Measurements from ENCODE around the gene TRPC6. TPM values are rescaled to one million over a fixed set of nuclear protein-coding genes. Genes with fewer than 3 reads are reported as not detected.

TRPC6 gene
- total and polyA plus RNA-seq, 5 donors: 0.18 to 0.36 (median 0.20) TPM

DNA sequence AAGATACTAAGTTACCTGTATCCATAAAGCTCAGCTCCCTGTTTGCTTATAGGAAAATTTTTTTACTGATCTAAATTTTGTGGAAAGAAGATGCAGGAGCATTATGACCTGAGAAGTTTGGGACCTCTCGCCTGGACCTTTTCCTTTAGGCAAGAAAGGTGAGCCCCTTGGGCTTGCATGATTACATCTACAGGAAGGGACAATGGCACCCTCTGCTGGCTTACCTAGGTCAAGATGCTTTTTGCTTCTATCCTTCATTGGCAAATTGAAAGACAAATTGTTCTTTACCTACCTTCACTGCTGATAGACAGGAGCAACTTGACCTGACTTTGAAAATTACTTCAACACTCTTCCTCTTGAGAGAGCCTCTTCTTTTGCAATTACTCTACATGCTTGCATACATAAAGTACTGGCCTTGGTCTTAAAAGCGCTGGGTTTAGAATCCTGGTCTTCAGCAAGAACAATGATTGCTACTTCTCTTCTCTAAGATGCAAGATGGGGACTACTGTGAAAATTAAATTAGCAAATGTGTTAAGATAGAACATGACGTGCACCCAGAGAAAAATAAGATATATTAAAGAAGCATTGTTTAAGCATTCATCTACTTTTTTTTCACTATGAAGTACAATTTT, 147.2 kb downstream of the TRPC6 start:
- intact Hi-C loops (cut with DNase I): loop anchor here in 3 of 4 donors (5.0 to 10.0 kb wide), 2 partner anchors 452 to 454 kb away; no protein-coding TSS in a partner anchor

DNA sequence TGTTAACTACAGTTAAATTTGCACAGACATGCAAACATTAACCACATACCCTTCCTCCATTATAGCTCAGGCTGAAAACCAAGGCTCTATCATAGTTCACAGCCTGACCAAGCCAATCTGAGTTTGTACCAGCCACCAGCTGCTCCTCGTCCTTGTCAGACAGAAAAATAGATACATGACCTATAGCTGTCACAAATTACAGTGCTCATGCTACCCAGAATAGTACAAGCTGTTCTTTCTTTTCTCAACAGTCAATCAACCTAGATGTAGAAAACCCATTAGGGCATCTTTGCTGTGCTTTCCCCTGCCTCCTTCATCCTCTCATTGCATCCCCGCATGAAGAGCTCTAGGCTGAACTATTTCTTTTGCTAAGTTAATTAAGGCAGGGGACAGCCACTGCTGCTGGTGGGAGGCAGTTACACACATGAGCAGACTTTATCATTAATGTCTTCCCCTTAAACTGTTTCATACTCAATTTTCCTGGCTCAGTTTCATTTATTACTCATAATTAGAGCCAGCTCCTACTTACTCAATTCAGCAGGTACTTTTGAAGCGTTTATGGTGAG, 148.3 kb downstream of the TRPC6 start:
- Histone ChIP-seq H3K4me1 (ENCODE audit: control insufficient read depth, insufficient read depth, low read length) (no peaks in the 10 kb centered on the region), H3K27me3 (ENCODE audit: control insufficient read depth, insufficient read depth) (no peaks in the 10 kb centered on the region), H3K27ac (ENCODE audit: low read length) (no peak overlapping the region), H3K4me3 (ENCODE audit: low read length) (no peak overlapping the region), H3K9me3 (ENCODE audit: control insufficient read depth, low read length) (no peaks in the 10 kb centered on the region)
- intact Hi-C loops (cut with DNase I): loop anchor here in 3 of 4 donors (5.0 to 10.0 kb wide), 2 partner anchors 451 to 453 kb away; no protein-coding TSS in a partner anchor
- no peak for DNase-seq
- 60% methylated on average over 3 of the region's 3 CpGs for WGBS
- no peak for ATAC-seq

More for the DNA sequence above, 147.2 kb downstream of the TRPC6 start:
- peaks cover 2% of the 10 kb centered on the region for H3K4me1 ChIP-seq (ENCODE audit: control insufficient read depth, insufficient read depth, low read length)
- DNase-seq (peak in 2 of 3 donors; percentile 20 to 30), ATAC-seq (no peak)
- H3K9me3 ChIP-seq (ENCODE audit: control insufficient read depth, low read length): no peaks in the 10 kb centered on the region
- H3K4me3 ChIP-seq (ENCODE audit: low read length): no peak overlapping the region
- 68% methylated on average over 3 of the region's 3 CpGs for WGBS
- no peaks in the 10 kb centered on the region for H3K27me3 ChIP-seq (ENCODE audit: control insufficient read depth, insufficient read depth)
- no peak overlapping the region for H3K27ac ChIP-seq (ENCODE audit: low read length)

DNA sequence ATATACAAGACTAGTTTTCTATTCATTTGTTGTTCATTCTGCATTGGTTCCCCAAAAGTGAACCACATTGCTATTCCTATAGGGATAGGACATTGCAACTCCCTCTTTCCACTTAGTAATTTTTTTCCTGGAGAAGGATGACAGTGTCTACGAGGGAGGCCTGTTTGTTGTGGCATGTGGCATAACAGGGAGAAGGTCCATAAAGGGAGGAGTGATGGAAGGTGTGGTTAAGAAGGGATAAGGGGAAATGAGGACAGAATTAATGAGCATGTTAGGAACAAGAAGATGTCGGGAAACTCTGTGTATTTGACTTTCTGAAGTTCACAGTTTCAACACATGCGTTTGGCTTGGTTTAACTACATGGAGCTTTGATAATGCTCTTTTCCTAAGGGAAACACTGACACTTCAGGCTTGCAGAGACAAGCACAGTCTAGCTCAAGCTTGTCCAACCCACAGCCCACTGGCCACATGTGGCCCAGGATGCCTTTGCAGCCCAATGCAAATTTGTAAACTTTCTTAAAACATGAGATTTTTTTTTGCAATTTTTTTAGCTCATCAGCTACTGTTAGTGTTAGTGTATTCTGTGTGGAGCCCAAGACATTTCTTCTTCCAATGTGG, 149.7 kb downstream of the TRPC6 start:
- 51% methylated on average over 3 of the region's 3 CpGs for WGBS
- DNase-seq: no peak
- H3K9me3 ChIP-seq (ENCODE audit: control insufficient read depth, low read length): no peaks in the 10 kb centered on the region
- H3K27me3 ChIP-seq (ENCODE audit: control insufficient read depth, insufficient read depth): no peaks in the 10 kb centered on the region
- peak in 1 of 2 donors; percentile 40 for ATAC-seq
- intact Hi-C loops (cut with DNase I): loop anchor here in 1 of 4 donors (10.0 kb wide), 1 partner anchor 449 kb away; no protein-coding TSS in a partner anchor
- H3K27ac ChIP-seq (ENCODE audit: low read length): no peak overlapping the region
- H3K4me3 ChIP-seq (ENCODE audit: low read length): no peak overlapping the region
- H3K4me1 ChIP-seq (ENCODE audit: control insufficient read depth, insufficient read depth, low read length): no peaks in the 10 kb centered on the region

DNA sequence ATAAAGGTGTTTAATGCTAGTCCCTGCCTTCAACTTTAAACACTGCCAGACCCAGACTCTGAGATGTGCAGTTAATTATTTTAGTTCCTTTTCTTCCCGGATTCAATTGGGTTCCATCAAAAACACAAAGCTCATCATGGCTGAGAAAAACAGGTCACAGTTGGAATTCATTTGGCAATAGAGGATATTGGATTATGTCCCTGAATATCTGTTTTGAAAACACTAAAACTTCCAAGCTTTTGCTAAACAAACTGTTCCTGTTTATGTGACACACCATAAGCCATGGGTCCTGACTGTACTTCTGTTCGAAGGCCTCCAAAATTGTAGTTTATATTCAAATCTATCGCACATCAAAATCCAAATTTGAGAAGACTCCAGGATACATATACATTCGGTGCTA, 150.7 kb downstream of the TRPC6 start:
- DNase-seq (no peak), ATAC-seq (no peak)
- WGBS: 68% methylated on average over 4 of the region's 4 CpGs
- Histone ChIP-seq H3K27me3 (ENCODE audit: control insufficient read depth, insufficient read depth) (no peaks in the 10 kb centered on the region), H3K27ac (ENCODE audit: low read length) (no peak overlapping the region), H3K4me3 (ENCODE audit: low read length) (no peak overlapping the region), H3K4me1 (ENCODE audit: control insufficient read depth, insufficient read depth, low read length) (no peaks in the 10 kb centered on the region), H3K9me3 (ENCODE audit: control insufficient read depth, low read length) (no peaks in the 10 kb centered on the region)
- intact Hi-C loops (cut with DNase I): loop anchor here in 1 of 4 donors (10.0 kb wide), 1 partner anchor 448 kb away; no protein-coding TSS in a partner anchor

DNA sequence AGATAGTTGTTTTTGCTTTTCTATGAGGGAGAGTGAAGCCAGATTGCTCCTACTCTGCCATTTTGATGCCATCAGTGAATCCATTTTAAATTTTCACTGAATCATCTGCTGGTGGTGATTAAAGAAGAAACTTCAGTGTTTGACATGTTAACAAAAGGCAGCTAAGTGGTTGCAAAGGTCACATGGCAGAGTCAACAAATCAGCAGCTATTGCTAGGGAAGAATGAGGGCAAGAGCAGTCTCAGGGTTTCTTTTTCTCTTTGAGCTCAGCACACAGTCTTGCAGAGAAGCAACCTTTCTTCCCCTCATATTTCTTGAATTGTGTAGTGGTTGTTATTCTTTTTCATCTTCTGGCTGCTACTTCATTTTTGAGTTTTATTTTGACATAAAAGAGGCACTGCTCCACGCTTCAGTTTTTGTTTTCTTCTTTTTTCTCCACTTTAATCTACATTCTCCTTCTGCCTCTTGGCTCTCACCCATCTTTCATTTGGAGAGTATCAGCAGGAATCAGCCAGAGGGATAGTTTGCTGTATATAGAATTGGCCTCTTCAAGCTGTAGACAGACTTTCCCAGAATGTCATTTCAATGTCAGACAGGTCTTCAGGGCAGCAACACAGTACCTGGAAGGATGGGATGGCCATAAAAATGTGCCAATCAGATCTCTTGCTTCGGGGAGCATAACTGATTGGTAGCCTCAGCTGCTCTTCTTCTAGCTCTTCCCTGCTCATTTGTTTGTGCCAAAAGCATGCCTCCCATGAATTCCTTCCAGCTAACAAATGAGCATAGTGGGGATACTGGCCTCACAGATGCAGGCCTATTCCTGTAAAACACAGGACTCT, 153.9 kb downstream of the TRPC6 start:
- intact Hi-C loops (cut with DNase I): loop anchor here in 1 of 4 donors (10.0 kb wide), 1 partner anchor 445 kb away; no protein-coding TSS in a partner anchor
- WGBS: 48% methylated on average over 2 of the region's 2 CpGs
- no peak for ATAC-seq
- Histone ChIP-seq H3K9me3 (ENCODE audit: control insufficient read depth, low read length) (no peaks in the 10 kb centered on the region), H3K4me1 (ENCODE audit: control insufficient read depth, insufficient read depth, low read length) (no peaks in the 10 kb centered on the region), H3K27me3 (ENCODE audit: control insufficient read depth, insufficient read depth) (no peaks in the 10 kb centered on the region), H3K4me3 (ENCODE audit: low read length) (no peak overlapping the region), H3K27ac (ENCODE audit: low read length) (no peak overlapping the region)
- DNase-seq: no peak

DNA sequence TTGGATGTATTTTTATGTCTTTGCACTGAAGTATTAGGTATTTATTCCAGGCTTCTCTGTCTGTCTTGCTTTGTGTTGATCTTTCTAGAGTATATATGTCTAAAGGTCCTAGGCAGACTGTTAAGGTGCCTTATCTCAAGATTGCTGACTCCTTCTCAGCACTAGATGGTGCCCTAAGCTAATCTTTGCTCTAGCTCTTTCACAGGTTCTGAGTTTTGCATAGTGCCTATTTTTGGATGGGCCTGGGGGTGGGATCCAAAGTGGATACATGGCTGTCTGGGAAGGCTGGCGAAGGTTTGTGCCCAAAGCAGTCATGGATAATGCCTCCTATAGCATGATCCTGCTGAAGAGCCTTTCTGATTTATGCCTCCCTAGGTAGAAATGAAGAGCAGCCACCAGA, 154.9 kb downstream of the TRPC6 start:
- ATAC-seq: no peak
- Histone ChIP-seq H3K4me3 (ENCODE audit: low read length) (no peak overlapping the region), H3K27me3 (ENCODE audit: control insufficient read depth, insufficient read depth) (no peaks in the 10 kb centered on the region), H3K27ac (ENCODE audit: low read length) (no peak overlapping the region), H3K4me1 (ENCODE audit: control insufficient read depth, insufficient read depth, low read length) (no peaks in the 10 kb centered on the region), H3K9me3 (ENCODE audit: control insufficient read depth, low read length) (no peaks in the 10 kb centered on the region)
- WGBS: 82% methylated on average over 1 of the region's 1 CpG
- DNase-seq: no peak
- intact Hi-C loops (cut with DNase I): no loop called here

DNA sequence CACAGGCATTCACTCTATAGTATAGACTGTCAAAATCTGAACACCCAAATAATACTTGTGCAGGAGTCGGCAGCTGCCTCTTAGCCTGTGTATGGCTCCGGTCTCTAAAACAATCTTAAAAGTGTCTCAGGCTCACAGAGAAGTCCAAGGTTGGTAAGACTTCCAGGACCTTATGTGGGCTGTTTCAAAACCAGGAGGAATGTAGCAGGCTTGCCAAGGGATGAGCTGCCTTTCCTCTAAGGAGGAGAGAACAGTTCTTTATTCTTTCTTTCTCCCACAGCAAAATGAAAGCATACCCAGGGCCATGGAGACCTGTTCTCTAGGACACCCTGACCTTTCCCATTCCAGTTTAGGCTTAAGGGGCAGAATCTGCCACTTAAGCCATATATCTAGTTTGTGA, 176.5 kb downstream of the TRPC6 start:
- intact Hi-C loops (cut with DNase I): no loop called here
- Histone ChIP-seq H3K27ac (ENCODE audit: low read length) (no peak overlapping the region), H3K4me3 (ENCODE audit: low read length) (no peak overlapping the region), H3K9me3 (ENCODE audit: control insufficient read depth, low read length) (no peaks in the 10 kb centered on the region), H3K27me3 (ENCODE audit: control insufficient read depth, insufficient read depth) (no peaks in the 10 kb centered on the region), H3K4me1 (ENCODE audit: control insufficient read depth, insufficient read depth, low read length) (no peaks in the 10 kb centered on the region)
- DNase-seq (no peak), ATAC-seq (no peak)
- WGBS: 59% methylated on average over 2 of the region's 2 CpGs

Small RNAs within 50 kb of the gene (microRNA-seq; reads per million reads assigned to microRNA genes)
- gene MIR3920: 0 reads per million in 2 donors
